GM21528 (cell line): Measurements from ENCODE around the gene SIRPB2.

ENCODE experiments used
- ATAC-seq: cut with Tn5 transposase; IDR thresholded peaks from one replicate; pipeline ENCODE4 v1.9.1; 2021; ENCODE audit warnings: mild to moderate bottlenecking, moderate library complexity; ENCODE audit not compliant: unreplicated experiment, low FRiP score

The SIRPB2 gene

GRCh38 chr20:1473246-1474220 lies 17.7 kb downstream of the SIRPB2 start:
- no peak for ATAC-seq

- ATAC-seq = no peak
Measured at GRCh38 chr20:1472556-1473245, 18.5 kb downstream of the SIRPB2 start.

- ATAC-seq = no peak
Measured at GRCh38 chr20:1471242-1471641, 20.0 kb downstream of the SIRPB2 start.

GRCh38 chr20:1469925-1470571 lies 21.2 kb downstream of the SIRPB2 start:
- no peak for ATAC-seq

- ATAC-seq = no peak
Measured at GRCh38 chr20:1469306-1469905, 21.8 kb downstream of the SIRPB2 start.

GRCh38 chr20:1468117-1468624 lies 23.0 kb downstream of the SIRPB2 start:
- no peak for ATAC-seq

GRCh38 chr20:1467355-1468116 lies 23.7 kb downstream of the SIRPB2 start:
- peak; percentile 14 for ATAC-seq

- no peak for ATAC-seq
Measured at GRCh38 chr20:1467082-1467354, 24.2 kb downstream of the SIRPB2 start.

GRCh38 chr20:1466211-1467081 lies 24.8 kb downstream of the SIRPB2 start, which contains the start of gene NSFL1C:
TSS of gene NSFL1C (minus strand) at chr20:1466849. CDS start at chr20:1466824, 25 bp downstream.
- peak; percentile 81 for ATAC-seq

- ATAC-seq = no peak
Measured at GRCh38 chr20:1465470-1466210, 25.6 kb downstream of the SIRPB2 start.

- no peak for ATAC-seq
Measured at GRCh38 chr20:1463971-1464570, 27.1 kb downstream of the SIRPB2 start.

- no peak for ATAC-seq
Measured at GRCh38 chr20:1462834-1463233, 28.4 kb downstream of the SIRPB2 start.

GRCh38 chr20:1462001-1462400 lies 29.2 kb downstream of the SIRPB2 start:
- no peak for ATAC-seq

GRCh38 chr20:1460275-1460674 lies 30.9 kb downstream of the SIRPB2 start:
- ATAC-seq = no peak

GRCh38 chr20:1457992-1458391 lies 33.2 kb downstream of the SIRPB2 start:
- ATAC-seq = no peak

GRCh38 chr20:1456300-1456699 lies 34.9 kb downstream of the SIRPB2 start:
- ATAC-seq = no peak

GRCh38 chr20:1450926-1451491 lies 40.2 kb downstream of the SIRPB2 start:
- no peak for ATAC-seq

GRCh38 chr20:1449370-1449769 lies 41.9 kb downstream of the SIRPB2 start:
- no peak for ATAC-seq
